H9 (cell line): ENCODE measurements around the gene ASPHD1. TPM values are rescaled to one million over a fixed set of nuclear protein-coding genes. Genes with fewer than 3 reads are reported as not detected.

Experiments used
- DNase-seq: peaks from one replicate; pipeline ENCODE4 v3.0.0-alpha.2; 2017
- H2AFZ ChIP-seq: one replicate; pipeline ENCODE4 v1.6.1; 2013; ENCODE audit warnings: mild to moderate bottlenecking, low read length, control low read depth, moderate library complexity
- H2AK5ac ChIP-seq: 2 replicates; pipeline ENCODE4 v1.6.1; 2013; ENCODE audit warnings: low read length, control low read depth, mixed read lengths; ENCODE audit not compliant: insufficient read length
- H2BK120ac ChIP-seq: one replicate; pipeline ENCODE4 v1.6.1; 2013; ENCODE audit warnings: low read depth, mild to moderate bottlenecking, low read length, control low read depth, inconsistent platforms; ENCODE audit not compliant: poor library complexity, severe bottlenecking
- H2BK12ac ChIP-seq: 2 replicates; pipeline ENCODE4 v1.6.1; 2013; ENCODE audit warnings: low read length, control low read depth, mixed read lengths, low read depth; ENCODE audit not compliant: insufficient read length
- H2BK15ac ChIP-seq: 2 replicates; pipeline ENCODE4 v1.6.1; 2013; ENCODE audit warnings: low read depth, low read length, control low read depth
- H2BK20ac ChIP-seq: one replicate; pipeline ENCODE4 v1.6.1; 2013; ENCODE audit warnings: low read depth, mild to moderate bottlenecking, low read length, control low read depth, inconsistent platforms; ENCODE audit not compliant: poor library complexity, severe bottlenecking
- H2BK5ac ChIP-seq: 2 replicates; pipeline ENCODE4 v1.6.1; 2013; ENCODE audit warnings: low read length, control low read depth, mixed read lengths; ENCODE audit not compliant: insufficient read length
- H3K14ac ChIP-seq: 2 replicates; pipeline ENCODE4 v1.6.1; 2013; ENCODE audit warnings: low read length, control low read depth; ENCODE audit not compliant: insufficient read depth
- H3K18ac ChIP-seq: 2 replicates; pipeline ENCODE4 v1.6.1; 2013; ENCODE audit warnings: low read depth, mild to moderate bottlenecking, mixed read lengths, low read length, control low read depth; ENCODE audit not compliant: insufficient read length
- H3K23ac ChIP-seq: 2 replicates; pipeline ENCODE4 v1.6.1; 2013; ENCODE audit warnings: low read length, control low read depth, mixed read lengths, low read depth; ENCODE audit not compliant: insufficient read length
- H3K23me2 ChIP-seq: 2 replicates; pipeline ENCODE4 v1.6.1; 2013; ENCODE audit warnings: low read depth, mild to moderate bottlenecking, mixed read lengths, low read length, control low read depth; ENCODE audit not compliant: insufficient read length, poor library complexity, severe bottlenecking
- H3K27ac ChIP-seq: 2 replicates; pipeline ENCODE4 v1.5.1; 2013; ENCODE audit warnings: low read length, control low read depth, mixed read lengths, low read depth; ENCODE audit not compliant: insufficient read length
- H3K27me3 ChIP-seq: 2 replicates; pipeline ENCODE4 v1.6.1; 2013; ENCODE audit warnings: low read length, control low read depth, inconsistent platforms; ENCODE audit not compliant: insufficient read depth
- H3K4ac ChIP-seq: 2 replicates; pipeline ENCODE4 v1.6.1; 2013; ENCODE audit warnings: low read depth, mild to moderate bottlenecking, control low read depth, inconsistent platforms, low read length, moderate library complexity
- H3K4me1 ChIP-seq: 2 replicates; pipeline ENCODE4 v1.6.1; 2013; ENCODE audit warnings: low read length, control low read depth, inconsistent platforms; ENCODE audit not compliant: insufficient read depth
- H3K4me2 ChIP-seq: 2 replicates; pipeline ENCODE4 v1.6.1; 2013; ENCODE audit warnings: low read length, control low read depth, mixed read lengths; ENCODE audit not compliant: insufficient read length, insufficient read depth
- H3K56ac ChIP-seq: 2 replicates; pipeline ENCODE4 v1.6.1; 2013; ENCODE audit warnings: low read depth, mild to moderate bottlenecking, mixed read lengths, low read length, control low read depth; ENCODE audit not compliant: insufficient read length
- H3K79me1 ChIP-seq: 2 replicates; pipeline ENCODE4 v1.6.1; 2013; ENCODE audit warnings: low read depth, mild to moderate bottlenecking, moderate library complexity, low read length, control low read depth, inconsistent platforms; ENCODE audit not compliant: insufficient read depth, poor library complexity, severe bottlenecking
- H3K79me2 ChIP-seq: 2 replicates; pipeline ENCODE4 v1.6.1; 2013; ENCODE audit warnings: low read length, control low read depth, inconsistent platforms; ENCODE audit not compliant: insufficient read depth
- H3K9ac ChIP-seq: 2 replicates; pipeline ENCODE4 v1.6.1; 2013; ENCODE audit warnings: low read length, control low read depth, mixed read lengths; ENCODE audit not compliant: insufficient read length; ENCODE audit errors: extremely low read depth
- H3K9me3 ChIP-seq: one replicate; pipeline ENCODE4 v1.6.1; 2013; ENCODE audit warnings: low read depth, low read length, inconsistent platforms; ENCODE audit not compliant: control insufficient read depth
- H3T11ph ChIP-seq: one replicate; pipeline ENCODE4 v1.6.1; 2013; ENCODE audit warnings: mild to moderate bottlenecking, low read length, control low read depth, inconsistent platforms
- H4K20me1 ChIP-seq: one replicate; pipeline ENCODE4 v1.6.1; 2013; ENCODE audit not compliant: control insufficient read depth, insufficient read length, insufficient read depth
- H4K5ac ChIP-seq: 2 replicates; pipeline ENCODE4 v1.6.1; 2013; ENCODE audit warnings: low read depth, mild to moderate bottlenecking, mixed read lengths, low read length, control low read depth; ENCODE audit not compliant: insufficient read length
- H4K8ac ChIP-seq: replicated peaks from 2 replicates; pipeline ENCODE4 v1.6.1; 2013; ENCODE audit warnings: low read length, control low read depth, mixed read lengths, low read depth; ENCODE audit not compliant: insufficient read length
- H4K91ac ChIP-seq: 2 replicates; pipeline ENCODE4 v1.6.1; 2013; ENCODE audit warnings: low read depth, mild to moderate bottlenecking, moderate library complexity, mixed read lengths, low read length, control low read depth; ENCODE audit not compliant: insufficient read length
- H3K27ac Mint-ChIP-seq, 3 experiments: 2 replicates in 2 of 3; 3 replicates in 1 of 3; pipeline ENCODE4 v1.8.0; 2020 to 2021; ENCODE audit warnings: mixed read lengths in 3 of 3, mild to moderate bottlenecking in 1 of 3, moderate library complexity in 1 of 3
- H3K27me3 Mint-ChIP-seq: 2 replicates; pipeline ENCODE4 v1.8.0; 2021; ENCODE audit warnings: low read depth, mild to moderate bottlenecking, moderate library complexity, mixed read lengths
- H3K36me3 Mint-ChIP-seq, 3 experiments: 2 replicates in 2 of 3; 3 replicates in 1 of 3; pipeline ENCODE4 v1.8.0; 2020 to 2021; ENCODE audit warnings: low read depth in 3 of 3, mixed read lengths in 3 of 3; ENCODE audit not compliant: insufficient read depth in 1 of 3
- H3K4me1 Mint-ChIP-seq, 2 experiments: 2 replicates each; pipeline ENCODE4 v1.8.0; 2020; ENCODE audit warnings: mixed read lengths in 2 of 2
- H3K4me3 Mint-ChIP-seq, 2 experiments: 2 replicates in 1 of 2; 3 replicates in 1 of 2; pipeline ENCODE4 v1.8.0; 2020 to 2021; ENCODE audit warnings: mild to moderate bottlenecking in 2 of 2, mixed read lengths in 2 of 2, moderate library complexity in 1 of 2
- H3K9me3 Mint-ChIP-seq, 2 experiments: 2 replicates in 1 of 2; 3 replicates in 1 of 2; pipeline ENCODE4 v1.8.0; 2020; ENCODE audit warnings: mild to moderate bottlenecking in 2 of 2, mixed read lengths in 2 of 2, moderate library complexity in 1 of 2
- CTCF ChIP-seq: fragments of 200-600 bp; sonication (generic); conservative IDR thresholded peaks from 3 replicates; pipeline ENCODE4 v1.8.0; 2021; ENCODE audit warnings: antibody characterized with exemption, mild to moderate bottlenecking
- WGBS: extraction: QIAGEN DNeasy Blood & Tissue Kit; methylation state at CpG from one replicate; pipeline ENCODE4 v1.1.7; 2013; ENCODE audit warnings: missing lambda C conversion rate, low lambda C conversion rate, mixed read lengths; ENCODE audit not compliant: insufficient read length; ENCODE audit errors: extremely low coverage; 5-methylcytosine and 5-hydroxymethylcytosine counted together
- total RNA-seq: library from RNA; stranded (reverse); gene quantifications from 2 replicates; pipeline ENCODE4 v1.2.1, GENCODE V29; 2021

The ASPHD1 gene
- total RNA-seq, 1 experiment from 2014 or later, result 16.7 TPM

- Histone ChIP-seq H3K23ac (no peak overlapping the region), H3T11ph (no peak overlapping the region), H3K56ac (no peak overlapping the region), H2BK12ac (no peak overlapping the region), H2BK15ac (no peak overlapping the region), H3K4ac (no peak overlapping the region), H2AFZ (no peak overlapping the region), H2BK20ac (no peak overlapping the region), H3K23me2 (no peaks in the 10 kb centered on the region), H3K27ac (no peak overlapping the region), H2AK5ac (no peak overlapping the region), H3K4me1 (no peaks in the 10 kb centered on the region), H3K79me1 (no peaks in the 10 kb centered on the region), H3K9me3 (no peaks in the 10 kb centered on the region), H4K5ac (no peak overlapping the region), H3K14ac (no peak overlapping the region; the same call in 1 of the 2 replicates), H3K27me3 (no peaks in the 10 kb centered on the region), H4K91ac (no peak overlapping the region), H4K8ac (no peak overlapping the region), H4K20me1 (no peaks in the 10 kb centered on the region), H3K4me2 (no peak overlapping the region), H2BK120ac (no peak overlapping the region), H3K9ac (no peak overlapping the region), H2BK5ac (no peak overlapping the region), H3K79me2 (no peaks in the 10 kb centered on the region), H3K18ac (no peak overlapping the region)
- DNase-seq, result no peak
- peaks cover 7 to 34% (median 27%) of the 10 kb centered on the region in 3 experiments; a peak in 6 of 7 replicates for H3K36me3 Mint-ChIP-seq
- H3K4me3 Mint-ChIP-seq, result no peak overlapping the region
- TF ChIP-seq CTCF, result no peak
- peak overlapping the region in 1 of 3 experiments; percentile 69; a peak in 2 of 7 replicates for H3K27ac Mint-ChIP-seq
- H3K4me1 Mint-ChIP-seq, result peaks cover 3 to 4% of the 10 kb centered on the region in 2 experiments; a peak in 3 of 4 replicates
- no peaks in the 10 kb centered on the region for H3K27me3 Mint-ChIP-seq
- H3K9me3 Mint-ChIP-seq, result no peaks in the 10 kb centered on the region; a peak in 1 of 5 replicates
- no CpG with 5 or more reads among the region's 10 CpGs for WGBS
These were observed 8.5 kb upstream of the ASPHD1 start for GRCh38 chr16:29891525-29892457.
